NCI-H1930 (cell line): ENCODE measurements around the gene ZNRF1.
A peak's percentile ranks its signal among the peaks of the same experiment; 100 is the strongest.
"Not testable (repeated sequence)": the region's sequence is repeated elsewhere in the genome, so short reads cannot be mapped to it uniquely, and the experiment has no call there.

Experiments used
- DNase-seq, 2 experiments: peaks; one replicate each; lab custom pipeline; 2025; lab: John Stamatoyannopoulos, UW

ZNRF1 gene

DNA sequence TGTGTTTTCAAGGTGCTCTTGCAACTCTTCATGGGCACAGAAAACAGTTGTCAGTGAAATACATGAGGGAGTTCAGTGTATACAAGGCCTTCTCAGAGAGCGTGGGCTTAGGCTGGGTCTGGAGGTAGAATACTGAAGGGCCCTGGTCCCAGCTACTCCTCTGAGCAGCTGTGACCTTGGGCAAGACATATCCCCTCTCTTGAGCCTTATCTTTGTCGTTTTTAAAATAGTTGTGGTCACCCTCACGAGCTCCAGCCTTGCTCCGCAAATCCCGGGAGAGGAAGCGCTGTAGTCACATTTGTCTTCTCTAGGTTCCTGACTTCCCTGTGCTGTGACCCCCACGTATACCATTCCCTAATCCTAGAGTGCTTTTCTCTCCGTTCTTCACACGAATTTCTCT, 3.6 kb downstream of the ZNRF1 start:
- DNase-seq: no peak

DNA sequence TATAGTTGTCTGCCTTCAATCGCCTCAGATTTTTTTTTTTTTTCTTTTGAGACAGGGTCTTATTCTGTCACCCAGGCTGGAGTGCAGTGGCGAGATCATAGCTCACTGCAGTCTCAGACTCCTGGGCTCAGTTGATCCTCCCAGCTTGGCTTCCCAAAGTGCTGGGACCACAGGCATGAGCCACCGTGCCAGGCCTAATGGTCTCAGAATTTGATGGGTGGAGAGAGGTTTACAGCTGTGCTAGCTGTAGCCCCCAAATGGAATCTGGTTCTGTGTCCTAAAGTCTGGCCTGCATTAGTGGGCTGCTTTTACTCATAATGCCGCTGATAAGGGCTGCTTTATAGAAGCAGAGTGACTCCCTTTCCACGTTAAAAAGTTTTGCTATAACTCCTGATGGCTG, 5.1 kb downstream of the ZNRF1 start:
- DNase-seq: no peak

DNA sequence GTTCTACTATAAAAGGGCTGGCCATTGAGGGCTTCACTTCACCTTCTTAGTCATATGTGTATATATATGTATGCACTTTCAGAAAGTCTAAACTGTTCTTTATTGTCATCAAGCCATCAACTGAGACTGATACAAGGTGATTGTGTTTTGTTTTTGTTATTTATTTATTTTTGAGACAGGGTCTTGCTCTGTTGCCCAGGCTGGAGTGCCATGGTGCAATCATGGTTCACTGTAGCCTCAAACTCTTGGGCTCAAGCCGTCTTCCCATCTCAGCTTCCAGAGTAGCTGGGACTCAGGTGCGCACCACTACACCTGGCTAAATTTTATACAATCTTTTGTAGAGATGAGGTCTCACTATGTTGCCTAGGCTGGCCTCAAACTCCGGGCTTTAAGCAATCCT, 5.6 kb downstream of the ZNRF1 start:
- DNase-seq: no peak

DNA sequence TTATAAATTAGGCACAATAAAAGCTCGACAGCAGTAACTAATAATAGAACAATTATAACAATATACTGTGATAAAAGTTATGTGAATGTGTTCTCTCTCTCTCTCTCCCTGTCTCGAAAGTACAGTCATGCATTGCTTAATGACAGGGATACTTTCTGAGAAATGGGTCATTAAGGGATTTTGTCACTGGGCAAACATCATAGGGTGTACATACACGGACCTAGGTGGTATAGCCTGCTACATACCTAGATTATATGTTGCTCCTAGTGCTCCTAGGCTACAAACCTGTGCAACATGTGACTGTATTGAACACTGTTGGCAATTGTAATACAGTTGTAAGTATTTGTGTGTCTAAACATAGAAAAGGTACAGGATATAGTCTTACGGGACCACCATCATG, 6.9 kb downstream of the ZNRF1 start:
- DNase-seq: no peak

DNA sequence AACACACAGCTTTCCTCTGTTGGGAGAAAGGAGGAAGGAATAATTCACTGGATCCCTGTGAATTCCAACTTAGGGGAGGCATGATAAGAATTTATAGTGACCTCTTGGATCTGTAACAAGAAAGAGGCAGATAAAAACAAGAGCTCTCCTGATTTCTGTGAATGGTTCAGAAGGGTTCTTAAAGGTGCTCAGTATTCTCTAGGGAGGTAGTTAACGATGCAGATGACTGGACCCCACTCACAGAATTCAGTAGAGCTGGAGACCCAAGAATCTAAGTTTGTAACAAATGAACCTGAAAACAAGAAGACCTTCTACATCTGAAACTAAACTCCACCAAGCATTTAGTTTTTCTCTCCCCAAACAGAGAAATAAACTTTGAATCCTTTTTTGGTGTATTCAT, 8.6 kb downstream of the ZNRF1 start:
- DNase-seq: no peak

DNA sequence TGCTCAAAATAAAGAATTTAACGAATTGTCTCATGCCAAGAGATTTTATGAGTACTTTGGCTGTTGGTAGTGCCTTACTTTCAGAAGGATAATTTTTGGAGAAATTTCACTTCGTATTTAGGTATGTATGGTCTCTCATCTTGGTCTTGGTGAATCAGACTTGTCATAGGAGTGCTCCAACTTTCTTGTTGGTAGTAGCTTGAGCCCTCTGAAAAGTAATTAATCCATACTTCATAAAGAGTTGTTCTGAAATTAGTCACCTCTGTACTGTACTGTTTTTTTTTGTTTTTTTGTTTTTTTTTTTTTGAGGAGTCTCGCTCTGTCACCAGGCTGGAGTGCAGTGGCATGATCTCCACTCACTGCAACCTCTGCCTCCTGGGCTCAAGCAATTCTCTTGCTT, 11.6 kb downstream of the ZNRF1 start:
- no peak for DNase-seq

DNA sequence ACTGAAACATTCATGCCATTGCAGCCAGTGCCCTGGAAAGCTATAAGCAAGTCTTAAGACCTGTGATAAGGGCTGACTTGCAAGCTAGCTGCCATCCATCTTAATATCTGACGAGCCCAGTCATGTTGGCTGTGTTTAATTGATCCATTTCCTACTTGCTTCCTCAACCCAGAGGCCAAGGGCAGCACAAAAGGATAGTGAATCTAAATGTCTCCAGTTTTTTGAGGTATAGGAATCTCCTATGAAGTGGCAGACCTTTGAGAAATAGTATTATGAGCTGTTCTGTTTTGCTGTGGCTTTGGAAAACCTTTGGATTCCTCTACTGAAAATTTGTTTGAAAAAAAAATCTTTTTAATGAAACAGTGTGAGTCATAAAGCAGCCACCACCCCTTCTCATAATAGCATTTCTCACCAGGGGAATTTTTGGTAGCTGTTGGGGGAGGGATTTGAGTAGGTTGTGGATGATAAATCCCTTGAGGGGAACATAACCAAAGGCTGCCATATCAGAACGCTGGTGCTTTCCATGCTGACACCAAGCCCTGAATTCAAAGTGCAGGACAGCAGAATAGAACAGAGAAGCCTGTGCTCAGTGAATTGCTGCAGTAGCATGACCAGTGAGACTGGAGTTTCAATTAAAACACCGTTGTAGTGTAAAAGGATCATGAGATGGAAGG, 12.9 kb downstream of the ZNRF1 start:
- DNase-seq: no peak

DNA sequence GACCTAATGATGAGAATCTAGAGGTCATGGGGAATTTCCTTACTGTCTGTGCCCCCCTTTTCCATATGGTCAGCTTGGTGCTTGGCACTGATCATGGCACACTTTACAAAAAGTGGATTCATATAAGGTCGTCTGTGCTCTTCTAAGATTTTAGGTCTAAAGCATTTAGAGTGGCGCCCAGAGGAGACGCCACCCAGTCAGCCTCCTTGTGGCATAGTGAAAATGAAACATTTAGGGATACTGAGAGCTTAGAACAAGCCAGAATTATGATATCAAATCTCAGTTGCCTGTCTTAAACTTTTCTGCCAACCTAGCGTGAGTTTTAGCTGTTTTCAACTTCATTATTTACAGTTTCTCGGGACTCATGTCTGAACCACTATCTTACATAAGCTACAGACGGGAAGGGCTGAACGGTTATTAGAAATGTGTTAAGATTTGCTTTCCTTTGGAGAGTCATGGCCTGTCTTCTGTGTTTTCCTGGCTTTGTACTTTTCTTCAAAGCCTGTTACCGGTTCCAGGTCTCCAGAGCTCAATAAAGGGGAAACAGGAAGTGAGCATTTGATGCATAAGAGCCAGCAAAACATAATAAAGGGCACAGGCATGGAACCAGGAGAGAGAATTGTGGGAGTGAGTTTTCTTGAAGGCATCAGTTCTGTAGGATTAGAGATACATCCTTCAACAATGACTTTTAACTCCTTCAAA, 13.7 kb downstream of the ZNRF1 start:
- DNase-seq: no peak

DNA sequence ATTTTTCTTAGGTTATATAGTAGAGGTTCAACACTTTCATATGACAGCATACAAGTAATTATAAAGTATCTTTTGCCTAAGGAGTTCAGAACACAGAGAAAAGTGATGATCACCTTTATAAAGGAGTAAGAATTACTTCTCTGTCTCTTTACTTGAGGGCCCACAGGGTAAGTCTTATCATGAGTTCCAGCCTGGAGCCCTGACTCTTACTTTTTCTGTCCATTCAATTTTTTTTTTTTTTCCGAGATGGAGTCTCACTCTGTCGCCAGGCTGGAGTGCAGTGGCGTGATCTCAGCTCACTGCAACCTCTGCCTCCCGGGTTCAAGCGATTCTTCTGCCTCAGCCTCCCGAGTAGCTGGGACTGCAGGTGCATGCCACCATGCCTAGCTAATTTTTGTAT, 14.3 kb downstream of the ZNRF1 start:
- not testable (repeated sequence) for DNase-seq

DNA sequence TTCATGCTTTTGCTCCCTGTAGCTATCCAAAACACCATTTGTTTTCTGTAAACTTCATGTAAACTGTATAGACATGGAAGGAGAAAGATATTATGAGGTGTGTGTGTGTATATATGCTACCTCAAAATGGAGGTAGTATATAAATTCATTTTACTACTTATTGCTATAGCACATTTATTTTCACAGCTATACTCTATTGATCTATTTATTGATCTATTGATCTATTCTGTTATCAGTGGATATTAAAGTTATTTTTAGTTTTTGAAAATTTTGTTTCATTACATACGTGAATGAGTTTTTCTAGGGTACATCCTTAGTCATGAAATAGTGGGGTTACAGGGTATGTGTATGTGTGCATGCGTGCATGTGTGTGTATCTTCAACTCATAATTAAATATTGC, 15.5 kb downstream of the ZNRF1 start:
- no peak for DNase-seq

DNA sequence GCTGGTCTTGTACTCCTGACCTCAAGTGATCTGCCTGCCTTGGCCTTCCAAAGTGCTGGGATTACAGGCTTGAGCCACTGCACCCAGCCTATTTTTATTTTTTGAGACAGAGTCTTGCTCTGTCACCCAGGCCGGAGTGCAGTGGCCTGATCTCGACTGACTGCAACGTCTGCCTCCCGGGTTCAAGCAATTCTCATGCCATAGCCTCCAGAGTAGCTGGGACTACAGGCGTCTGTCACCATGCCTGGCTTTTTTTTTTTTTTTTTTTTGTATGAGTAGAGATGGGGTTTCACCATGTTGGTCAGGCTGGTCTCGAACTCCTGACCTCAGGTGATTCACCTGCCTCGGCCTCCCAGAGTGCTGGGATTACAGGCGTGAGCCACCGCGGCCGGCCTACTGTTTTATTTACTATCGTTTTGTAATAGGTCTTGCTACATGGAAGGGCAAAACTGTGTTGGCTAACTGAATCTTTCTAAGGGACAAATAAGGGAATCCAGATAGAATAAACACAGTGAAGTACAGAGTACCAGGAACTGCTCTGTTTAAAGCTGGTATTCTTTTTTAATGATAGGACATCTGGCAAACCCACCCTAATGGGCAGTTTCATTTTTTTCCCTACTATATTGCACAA, 17.7 kb downstream of the ZNRF1 start:
- DNase-seq: peak; percentile 5 to 6

DNA sequence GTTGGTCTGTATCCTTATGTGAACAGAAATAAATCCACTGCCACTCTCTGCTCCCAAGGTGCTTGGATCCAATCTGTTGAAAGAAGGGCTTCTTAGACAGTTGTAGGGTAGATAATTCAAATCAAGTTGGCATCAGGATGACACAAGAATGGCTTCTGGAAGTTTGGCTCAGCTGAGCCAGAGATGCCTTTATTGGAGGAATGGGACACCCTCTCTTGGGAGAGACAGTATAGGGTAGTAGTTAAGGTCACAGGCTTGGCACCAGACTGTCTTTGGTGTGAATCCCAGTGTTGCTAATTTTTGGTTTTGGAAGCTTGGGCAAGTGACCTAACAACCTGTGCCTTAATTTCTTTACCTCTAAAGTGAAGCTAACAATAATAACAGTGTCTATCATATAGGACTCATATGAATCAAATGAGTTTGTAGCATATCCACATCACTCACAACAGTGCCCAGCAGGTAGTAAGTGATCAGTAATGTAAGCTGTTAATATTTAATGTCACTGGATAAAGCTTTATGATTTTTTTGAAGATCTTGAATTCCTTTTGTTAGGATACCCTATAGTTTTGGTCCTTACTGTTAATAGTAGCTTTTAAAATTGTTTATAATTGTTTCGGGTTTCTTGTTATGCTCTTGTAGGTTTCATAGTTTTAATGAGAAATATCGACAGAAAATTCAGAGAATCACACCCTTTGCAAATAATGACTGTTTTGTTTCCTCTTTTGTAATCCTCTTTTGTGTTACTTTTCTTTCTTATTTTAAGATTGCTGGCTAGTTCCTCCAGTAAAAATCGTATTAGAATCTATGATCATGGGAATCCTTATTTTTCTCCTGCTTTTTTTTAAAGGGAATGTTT, 19.1 kb downstream of the ZNRF1 start:
- no peak for DNase-seq

DNA sequence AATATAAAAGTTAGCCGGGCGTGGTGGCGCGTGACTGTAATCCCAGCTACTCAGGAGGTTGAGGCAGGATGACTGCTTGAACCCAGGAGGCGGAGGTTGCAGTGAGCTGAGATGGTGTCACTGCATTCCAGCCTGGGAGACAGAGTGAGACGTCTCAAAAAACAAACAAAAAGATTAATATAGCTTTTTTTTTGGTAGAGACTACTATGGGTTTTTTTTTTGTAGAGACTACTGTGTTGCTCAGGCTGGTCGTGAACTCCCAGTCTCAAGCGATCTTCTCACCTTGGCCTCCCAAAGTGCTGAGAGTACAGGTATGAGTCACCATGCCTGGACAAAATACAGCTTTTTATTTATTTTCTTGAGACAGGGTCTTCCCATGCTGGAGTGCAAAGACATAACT, 20.2 kb downstream of the ZNRF1 start:
- DNase-seq: no peak

DNA sequence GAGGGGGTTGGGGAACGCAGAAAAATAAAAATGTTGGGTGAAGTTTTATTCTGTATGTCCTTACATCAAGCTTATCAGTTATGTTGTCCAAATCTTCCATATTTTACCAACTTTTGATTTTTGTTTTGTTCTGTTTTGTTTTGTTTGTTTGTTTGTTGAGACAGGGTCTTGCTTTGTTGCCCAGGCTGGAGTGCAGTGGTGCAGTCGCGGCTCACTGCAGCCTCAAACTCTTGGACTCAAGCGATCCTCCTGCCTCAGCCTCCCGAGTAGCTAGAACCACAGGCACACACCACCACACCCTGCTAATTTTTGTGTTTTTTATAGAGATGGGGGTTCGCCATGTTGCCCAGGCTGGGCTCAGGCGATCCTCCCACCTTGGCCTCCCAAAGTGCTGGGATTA, 20.8 kb downstream of the ZNRF1 start:
- no peak for DNase-seq

DNA sequence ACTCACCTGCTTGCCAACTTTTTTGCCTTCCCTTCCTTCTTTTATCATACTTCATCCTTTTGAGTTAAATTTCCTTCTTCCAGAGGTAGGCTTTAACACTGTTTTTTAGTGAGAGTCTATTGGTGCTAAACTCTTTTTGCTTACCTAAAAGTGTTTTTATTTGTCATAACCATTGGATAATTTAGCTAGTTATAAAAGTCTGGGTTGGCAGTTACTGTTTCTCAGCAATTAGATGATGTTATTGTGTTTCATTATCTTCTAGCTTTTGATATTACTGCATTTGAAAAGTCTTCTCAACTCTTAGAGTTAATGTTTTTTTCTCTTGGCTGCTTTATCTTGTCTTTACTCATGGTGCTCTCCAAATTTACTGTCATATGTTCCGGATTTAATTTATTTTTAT, 22.6 kb downstream of the ZNRF1 start:
- DNase-seq: no peak

DNA sequence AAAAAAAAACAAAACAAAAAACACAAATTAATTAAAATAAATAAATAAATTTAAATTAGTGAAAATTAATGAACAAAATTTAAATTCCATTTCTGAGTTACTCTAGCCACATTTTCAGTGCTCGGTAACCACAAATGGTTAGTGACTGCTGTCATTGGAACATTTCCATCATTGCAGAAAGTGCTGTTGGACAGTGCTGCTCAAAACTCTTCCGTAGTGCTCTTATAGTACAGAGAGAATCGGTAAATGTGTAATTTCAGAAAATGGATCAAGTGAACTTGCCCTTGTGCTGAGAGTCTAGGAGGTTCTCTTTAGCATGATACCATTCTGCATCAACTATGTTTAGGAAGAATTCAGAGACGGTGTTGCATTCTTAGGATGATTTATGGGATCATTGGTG, 23.7 kb downstream of the ZNRF1 start:
- no peak for DNase-seq

DNA sequence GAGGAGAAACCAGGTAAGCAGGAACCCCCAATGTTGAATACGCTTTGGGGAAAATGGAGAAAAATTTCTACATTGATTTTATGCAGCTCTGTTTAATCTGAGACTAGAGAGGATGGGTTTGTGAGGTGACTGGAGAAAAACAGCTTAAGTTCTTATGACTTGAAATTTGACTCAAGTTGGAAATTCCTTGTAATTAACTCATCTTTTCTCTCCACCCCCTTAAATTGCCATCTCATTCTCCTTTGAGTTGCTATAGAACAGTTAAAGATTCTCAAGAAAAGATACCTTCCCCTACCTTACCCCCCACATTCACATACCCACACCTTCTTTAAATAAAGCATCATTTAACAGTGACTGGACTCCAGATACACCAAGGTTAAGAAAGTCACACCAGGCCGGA, 24.2 kb downstream of the ZNRF1 start:
- no peak for DNase-seq

DNA sequence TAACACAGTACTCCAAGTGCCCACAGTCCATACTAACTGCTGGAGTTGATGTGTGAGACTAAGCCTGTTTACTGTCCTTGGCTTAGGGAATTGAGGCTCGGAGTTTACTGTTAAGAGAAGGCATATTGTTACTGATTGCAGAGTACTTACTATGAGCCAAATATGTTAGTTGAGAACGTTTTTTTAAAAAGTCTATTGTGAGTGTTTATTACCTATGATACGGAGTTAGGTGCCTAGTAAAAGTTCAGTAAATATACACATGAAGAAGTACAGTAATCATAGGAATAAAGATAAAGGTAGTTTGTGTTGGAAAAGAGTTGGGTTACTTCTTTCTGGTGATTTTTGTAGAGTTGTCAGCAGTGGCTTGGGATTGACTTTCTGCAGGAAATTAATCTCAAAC, 25.4 kb downstream of the ZNRF1 start:
- DNase-seq: no peak

DNA sequence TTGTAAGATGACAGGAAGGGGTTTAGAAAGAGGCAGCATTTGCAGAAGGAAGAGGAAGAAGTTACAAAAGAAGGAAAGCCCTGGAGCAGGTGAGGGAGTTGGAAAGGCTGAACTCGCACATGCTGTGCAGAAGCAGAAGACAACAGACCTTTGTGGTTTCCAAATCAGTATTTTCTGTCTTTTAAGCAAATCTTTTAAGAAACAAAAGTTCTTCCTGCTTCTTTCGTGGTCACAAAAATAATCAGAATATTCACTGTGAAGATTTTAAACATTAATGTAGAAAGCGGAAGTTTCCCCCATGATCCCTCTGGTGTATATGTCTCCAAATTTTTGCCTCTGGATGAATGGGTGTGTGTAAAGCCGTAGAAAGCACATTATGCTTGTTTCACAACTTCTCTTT, 25.8 kb downstream of the ZNRF1 start:
- DNase-seq: no peak

DNA sequence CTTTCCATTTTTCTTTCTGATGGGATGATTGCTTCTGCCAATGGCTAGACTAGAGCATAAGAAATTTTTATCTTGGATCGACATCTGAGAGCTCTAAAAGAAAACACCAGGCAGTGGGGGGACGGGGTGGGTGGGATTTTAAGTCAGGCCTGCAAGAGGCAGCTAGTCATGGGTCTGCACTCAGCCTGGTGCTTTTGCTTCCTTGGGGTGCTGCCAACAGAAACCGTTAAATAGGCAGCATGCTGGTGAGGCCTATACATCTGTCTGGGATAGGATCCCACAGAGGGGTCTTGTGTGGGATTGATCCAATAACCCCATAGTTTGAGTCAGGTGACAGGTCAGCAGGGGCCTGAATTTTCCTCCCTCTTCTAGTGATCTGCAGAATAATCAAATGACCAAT, 26.9 kb downstream of the ZNRF1 start:
- no peak for DNase-seq

DNA sequence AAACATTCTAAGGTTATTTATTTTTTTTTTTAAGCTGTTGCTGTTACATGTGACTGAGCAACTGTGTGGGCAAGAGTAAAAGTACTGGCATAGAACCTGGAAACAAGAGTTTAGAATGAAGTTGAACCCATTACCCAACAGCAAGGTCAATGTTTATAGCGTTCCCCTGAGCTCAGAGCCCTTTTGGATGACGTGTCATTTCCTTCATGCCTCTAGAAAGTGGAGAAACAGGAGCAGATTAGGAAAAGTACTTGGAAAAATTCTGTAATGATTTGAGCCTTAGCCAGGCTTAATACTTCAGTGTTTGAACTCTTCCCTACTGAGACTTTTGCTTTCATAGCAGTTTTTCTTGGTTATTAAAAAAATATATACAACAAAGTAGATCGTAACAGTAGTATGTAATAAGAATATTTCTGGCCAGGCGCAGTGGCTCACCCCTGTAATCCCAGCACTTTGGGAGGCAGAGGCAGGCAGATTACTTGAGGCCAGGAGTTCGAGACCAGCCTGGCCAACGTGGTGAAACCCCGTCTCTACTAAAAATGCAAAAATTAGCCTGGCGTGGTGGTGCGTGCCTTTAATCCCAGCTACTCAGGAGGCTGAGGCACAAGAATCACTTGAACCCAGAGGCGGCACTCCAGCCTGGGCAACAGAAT, 27.5 kb downstream of the ZNRF1 start:
- DNase-seq: not testable (repeated sequence)

DNA sequence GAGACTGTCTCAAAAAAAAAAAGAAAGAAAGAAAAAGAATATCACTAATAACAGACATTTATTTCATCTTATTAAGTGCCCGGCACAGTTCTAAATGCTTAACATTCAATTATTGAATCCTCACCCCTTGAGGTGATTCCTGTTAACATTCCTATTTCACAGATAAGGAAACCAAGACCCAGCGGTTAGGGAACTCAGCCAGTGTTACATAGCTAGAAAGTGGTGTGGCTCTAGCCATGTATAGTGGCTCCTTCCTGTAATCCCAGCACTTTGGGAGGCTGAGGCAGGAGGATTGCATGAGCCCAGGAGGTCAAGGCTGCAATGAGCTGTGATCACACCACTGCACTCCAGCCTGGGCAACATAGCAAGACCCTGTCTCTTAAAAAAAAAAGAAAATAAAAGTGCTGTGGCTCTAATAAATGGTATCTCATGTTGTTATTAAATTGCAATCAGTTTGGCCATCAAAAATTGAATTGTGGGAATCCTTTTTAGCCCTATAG, 28.1 kb downstream of the ZNRF1 start:
- DNase-seq: no peak
